BE2C (cell line): ENCODE measurements around the gene GEMIN4.
"Not testable (repeated sequence)": the region's sequence is repeated elsewhere in the genome, so short reads cannot be mapped to it uniquely, and the experiment has no call there.

Experiments
- DNase-seq: peaks from one replicate; pipeline ENCODE4 v3.0.0-alpha.2; 2020
- H3K27me3 ChIP-seq: fragments of 250-450 bp; sonication (Bioruptor Pico); 2 replicates; pipeline ENCODE4 v1.5.1; 2020; ENCODE audit warnings: mild to moderate bottlenecking
- H3K36me3 ChIP-seq: fragments of 250-450 bp; sonication (Bioruptor Pico); 2 replicates; pipeline ENCODE4 v1.5.1; 2020; ENCODE audit warnings: mild to moderate bottlenecking
- H3K4me1 ChIP-seq: fragments of 250-450 bp; sonication (Bioruptor Pico); 2 replicates; pipeline ENCODE4 v1.5.1; 2020
- H3K4me3 ChIP-seq: 2 replicates; pipeline ENCODE4 v1.5.1; 2011; ENCODE audit warnings: low read depth, low read length
- H3K9me3 ChIP-seq: fragments of 250-450 bp; sonication (Bioruptor Pico); 2 replicates; pipeline ENCODE4 v1.5.1; 2020
- TF ChIP-seq, protein P1 (sequence below): IDR thresholded peaks from 2 replicates; pipeline ENCODE4 v1.5.1; 2012; ENCODE audit warnings: mild to moderate bottlenecking, low read depth, low read length

GEMIN4 gene

DNA sequence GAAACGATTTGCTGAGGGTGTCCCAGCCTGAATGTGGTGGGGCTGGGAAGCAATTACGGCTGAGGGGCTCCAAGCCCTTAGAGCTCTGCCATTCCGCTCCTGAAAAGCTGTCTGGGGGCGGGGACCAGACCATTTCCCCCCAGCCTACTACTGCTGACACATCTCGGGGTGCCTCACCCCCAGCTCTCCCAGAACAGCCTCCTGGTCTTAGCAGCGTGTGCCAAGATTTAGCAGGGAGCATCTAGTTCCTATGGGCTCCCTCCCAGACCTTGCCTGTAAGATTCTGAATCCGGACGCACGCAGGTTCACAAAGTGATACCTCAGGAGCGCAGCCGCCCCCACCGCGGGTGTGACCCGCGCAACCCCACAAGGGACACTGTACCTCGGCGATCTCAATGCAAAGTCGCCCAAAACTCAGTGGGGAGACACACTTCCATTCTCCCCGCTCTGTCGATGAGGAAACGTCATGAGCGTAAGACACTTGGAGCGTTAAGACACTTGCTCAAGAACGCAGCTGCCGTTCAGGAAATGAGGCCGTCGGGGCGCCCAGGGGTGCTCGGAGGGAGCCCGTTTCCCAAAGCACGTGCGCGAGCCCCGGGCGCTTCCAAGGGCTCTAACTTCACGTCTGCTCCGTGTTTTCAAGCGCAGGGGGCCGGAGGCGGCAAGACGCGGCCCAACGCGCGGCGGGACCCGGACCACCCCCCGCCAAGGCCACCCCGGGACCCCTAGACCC is 629 bp downstream of the GEMIN4 start:
- Histone ChIP-seq H3K4me3 (peak overlapping the region; percentile 78), H3K36me3 (peaks cover 10% of the 10 kb centered on the region), H3K27me3 (no peaks in the 10 kb centered on the region), H3K9me3 (no peaks in the 10 kb centered on the region), H3K4me1 (no peaks in the 10 kb centered on the region)
- TF ChIP-seq, protein P1, sequence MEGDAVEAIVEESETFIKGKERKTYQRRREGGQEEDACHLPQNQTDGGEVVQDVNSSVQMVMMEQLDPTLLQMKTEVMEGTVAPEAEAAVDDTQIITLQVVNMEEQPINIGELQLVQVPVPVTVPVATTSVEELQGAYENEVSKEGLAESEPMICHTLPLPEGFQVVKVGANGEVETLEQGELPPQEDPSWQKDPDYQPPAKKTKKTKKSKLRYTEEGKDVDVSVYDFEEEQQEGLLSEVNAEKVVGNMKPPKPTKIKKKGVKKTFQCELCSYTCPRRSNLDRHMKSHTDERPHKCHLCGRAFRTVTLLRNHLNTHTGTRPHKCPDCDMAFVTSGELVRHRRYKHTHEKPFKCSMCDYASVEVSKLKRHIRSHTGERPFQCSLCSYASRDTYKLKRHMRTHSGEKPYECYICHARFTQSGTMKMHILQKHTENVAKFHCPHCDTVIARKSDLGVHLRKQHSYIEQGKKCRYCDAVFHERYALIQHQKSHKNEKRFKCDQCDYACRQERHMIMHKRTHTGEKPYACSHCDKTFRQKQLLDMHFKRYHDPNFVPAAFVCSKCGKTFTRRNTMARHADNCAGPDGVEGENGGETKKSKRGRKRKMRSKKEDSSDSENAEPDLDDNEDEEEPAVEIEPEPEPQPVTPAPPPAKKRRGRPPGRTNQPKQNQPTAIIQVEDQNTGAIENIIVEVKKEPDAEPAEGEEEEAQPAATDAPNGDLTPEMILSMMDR = no peak
- no peak for DNase-seq

DNA sequence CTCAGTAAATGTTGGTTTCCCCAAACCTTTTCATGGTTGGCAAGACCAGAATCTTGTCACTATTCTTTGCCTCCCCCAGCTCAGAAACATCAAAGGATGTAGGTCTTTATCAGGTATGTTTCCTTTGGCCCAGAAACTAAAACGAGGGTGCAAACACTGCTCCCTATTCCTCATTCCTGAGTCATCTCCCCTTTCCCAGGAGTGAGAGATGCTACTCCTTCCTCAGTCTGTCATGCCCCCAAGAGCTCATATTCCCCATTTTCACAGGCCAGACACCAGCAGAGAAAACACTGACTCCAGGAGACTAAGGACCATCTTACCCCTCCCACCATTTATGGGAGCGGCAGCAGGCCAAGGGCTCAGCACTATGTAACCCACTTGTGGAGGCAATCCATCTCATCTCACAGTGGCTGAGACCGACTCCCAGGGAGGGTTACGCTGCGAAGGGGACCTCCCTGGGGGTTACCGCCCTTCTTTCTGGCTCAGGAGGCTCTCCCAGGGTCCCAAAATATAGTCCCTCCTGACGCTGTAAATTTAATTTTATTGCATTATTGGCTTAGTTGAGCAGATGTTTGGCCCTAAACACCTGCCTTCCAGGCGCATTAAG is 1.5 kb downstream of the GEMIN4 start:
- peak overlapping the region; percentile 78 for H3K4me3 ChIP-seq
- peaks cover 17% of the 10 kb centered on the region for H3K36me3 ChIP-seq
- H3K4me1 ChIP-seq = no peaks in the 10 kb centered on the region
- TF ChIP-seq, protein P1 = no peak
- no peak for DNase-seq
- no peaks in the 10 kb centered on the region for H3K27me3 ChIP-seq
- no peaks in the 10 kb centered on the region for H3K9me3 ChIP-seq

DNA sequence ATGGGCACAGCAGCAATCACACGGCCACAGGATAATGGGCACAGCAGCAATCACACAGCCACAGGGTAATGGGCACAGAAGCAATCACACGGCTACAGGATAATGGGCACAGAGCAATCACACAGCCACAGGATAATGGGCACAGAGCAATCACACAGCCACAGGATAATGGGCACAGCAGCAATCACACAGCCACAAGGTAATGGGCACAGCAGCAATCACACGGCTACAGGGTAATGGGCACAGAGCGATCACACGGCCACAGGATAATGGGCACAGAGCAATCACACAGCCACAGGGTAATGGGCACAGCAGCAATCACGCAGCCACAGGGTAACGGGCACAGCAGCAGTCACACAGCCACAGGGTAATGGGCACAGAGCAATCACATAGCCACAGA is 2.7 kb downstream of the GEMIN4 start:
- not testable (repeated sequence) for DNase-seq, H3K9me3 ChIP-seq, H3K27me3 ChIP-seq, H3K4me3 ChIP-seq, H3K4me1 ChIP-seq
- peaks cover 27% of the 10 kb centered on the region for H3K36me3 ChIP-seq

DNA sequence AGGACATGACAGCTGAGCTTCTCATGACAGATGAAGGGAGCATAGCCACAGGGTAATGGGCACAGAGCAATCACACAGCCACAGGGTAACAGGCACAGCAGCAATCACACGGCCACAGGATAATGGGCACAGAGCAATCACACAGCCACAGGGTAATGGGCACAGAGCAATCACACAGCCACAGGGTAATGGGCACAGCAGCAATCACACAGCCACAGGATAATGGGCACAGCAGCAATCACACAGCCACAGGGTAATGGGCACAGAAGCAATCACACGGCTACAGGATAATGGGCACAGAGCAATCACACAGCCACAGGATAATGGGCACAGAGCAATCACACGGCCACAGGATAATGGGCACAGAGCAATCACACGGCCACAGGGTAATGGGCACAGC is 3.5 kb downstream of the GEMIN4 start:
- not testable (repeated sequence) for DNase-seq, H3K9me3 ChIP-seq, H3K27me3 ChIP-seq, H3K4me3 ChIP-seq, H3K4me1 ChIP-seq
- H3K36me3 ChIP-seq = peaks cover 31% of the 10 kb centered on the region

DNA sequence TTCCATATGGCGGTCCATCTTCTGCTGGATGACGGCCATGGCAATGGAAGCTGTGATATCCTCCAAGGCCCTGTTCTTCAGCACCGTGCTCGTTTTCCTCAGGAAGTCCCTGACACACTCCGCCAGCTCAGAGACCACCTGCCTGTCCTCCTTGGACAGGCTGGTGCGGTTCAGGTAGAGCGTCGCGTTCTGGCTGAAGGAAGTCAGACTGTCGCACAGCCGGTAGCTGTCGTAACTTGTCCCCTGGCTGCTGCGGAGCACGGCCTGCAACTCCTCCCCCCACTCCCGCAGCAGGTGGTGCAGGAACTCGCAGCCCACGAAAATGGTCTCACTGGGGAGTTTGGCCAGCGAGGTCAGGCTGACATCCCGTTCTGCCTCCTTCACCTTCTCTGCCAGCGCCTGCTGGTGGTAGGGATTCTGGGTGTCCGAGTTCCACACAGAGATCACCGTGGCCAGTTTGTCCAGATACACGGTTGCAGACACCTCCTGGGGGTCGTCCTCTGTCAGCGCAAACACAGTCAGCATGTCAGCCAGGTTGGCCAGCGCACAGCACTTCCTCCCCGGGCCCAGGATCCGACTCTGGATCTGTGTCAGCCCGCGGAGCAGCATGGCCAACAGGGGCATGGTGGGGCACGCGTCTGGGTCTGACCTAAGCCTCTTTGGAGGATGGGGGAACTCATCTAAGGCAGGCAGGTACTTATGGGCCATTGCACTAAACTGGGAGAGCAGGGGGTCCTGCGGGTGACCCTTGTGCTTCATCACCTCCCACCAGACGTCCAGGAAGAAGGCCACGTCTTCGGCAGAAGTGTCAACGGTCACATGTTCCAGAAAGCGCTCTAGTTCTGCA is 5.1 kb downstream of the GEMIN4 start:
- no peaks in the 10 kb centered on the region for H3K9me3 ChIP-seq
- no peaks in the 10 kb centered on the region for H3K27me3 ChIP-seq
- no peak for DNase-seq

DNA sequence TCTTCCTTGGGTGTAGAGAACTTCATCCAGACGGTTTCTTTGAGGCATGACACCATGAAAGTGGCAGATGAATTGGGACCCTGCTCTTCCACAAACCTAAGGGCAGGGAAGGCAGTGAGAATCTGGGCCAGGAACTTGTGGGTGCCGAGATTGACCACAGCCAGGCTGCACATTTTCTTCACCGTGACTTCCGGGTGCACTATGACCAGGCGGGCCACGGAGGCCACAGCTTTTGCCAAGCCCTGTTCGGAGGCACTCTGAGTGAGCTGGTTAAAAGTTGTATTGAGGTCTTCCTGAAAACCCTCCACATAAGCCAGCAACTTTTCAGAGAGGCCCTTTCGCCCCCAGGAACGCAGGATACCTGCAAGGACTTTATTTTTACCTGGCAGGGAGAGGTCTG is 5.9 kb downstream of the GEMIN4 start:
- Histone ChIP-seq H3K27me3 (no peaks in the 10 kb centered on the region), H3K4me3 (no peak overlapping the region), H3K9me3 (no peaks in the 10 kb centered on the region), H3K4me1 (no peaks in the 10 kb centered on the region), H3K36me3 (peaks cover 31% of the 10 kb centered on the region)
- no peak for DNase-seq
- TF ChIP-seq, protein P1 = no peak

More for the DNA sequence above, 5.1 kb downstream of the GEMIN4 start:
- no peaks in the 10 kb centered on the region for H3K4me1 ChIP-seq
- peaks cover 31% of the 10 kb centered on the region for H3K36me3 ChIP-seq
- TF ChIP-seq, protein P1 = no peak
- no peak overlapping the region for H3K4me3 ChIP-seq

DNA sequence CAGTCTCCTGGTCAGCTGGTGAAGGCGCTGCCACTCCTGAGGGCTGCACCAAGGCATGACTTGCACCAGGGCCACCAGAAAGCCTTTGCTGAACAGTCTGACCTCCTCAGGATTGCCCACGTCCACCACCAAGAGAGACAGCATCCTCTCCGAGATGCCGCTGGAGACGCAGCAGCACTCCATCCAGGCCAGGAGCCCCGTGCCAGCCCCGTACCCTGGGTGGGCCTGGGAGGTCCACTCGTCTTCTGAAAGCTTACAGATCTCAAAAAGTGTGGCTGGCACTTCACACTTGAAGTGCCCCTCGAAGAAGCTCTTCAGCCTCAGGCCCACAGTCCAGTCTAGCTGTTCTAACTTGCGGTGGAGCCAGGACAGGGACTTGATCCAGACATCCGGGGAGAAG is 6.7 kb downstream of the GEMIN4 start:
- H3K9me3 ChIP-seq = no peaks in the 10 kb centered on the region
- no peak for DNase-seq
- peaks cover 31% of the 10 kb centered on the region for H3K36me3 ChIP-seq
- TF ChIP-seq, protein P1 = no peak
- no peaks in the 10 kb centered on the region for H3K4me1 ChIP-seq
- no peaks in the 10 kb centered on the region for H3K27me3 ChIP-seq
- no peak overlapping the region for H3K4me3 ChIP-seq
